Measurements from ENCODE around the gene DIPK1C.

The DIPK1C gene

GRCh38 chr18:74402806-74403433 is 54.2 kb downstream of the DIPK1C start:
- H3K36me3 ChIP-seq (ENCODE audit: control insufficient read depth, insufficient read depth, low read length): no peaks in the 10 kb centered on the region
- H3K9ac ChIP-seq: no peak overlapping the region
- H3K4me1 ChIP-seq: no peaks in the 10 kb centered on the region
- no peak for TF ChIP-seq CTCF (IDR thresholded peaks at IDR 0.05)
- no peak overlapping the region for H3K27ac ChIP-seq
- no peak overlapping the region for H2AFZ ChIP-seq
- no peaks in the 10 kb centered on the region for H3K79me2 ChIP-seq
- no peak overlapping the region for H3K4me3 ChIP-seq (ENCODE audit: low read depth, low read length)
- H3K9me3 ChIP-seq (ENCODE audit: control insufficient read depth, low read length): no peaks in the 10 kb centered on the region
- H3K4me2 ChIP-seq (ENCODE audit: low read length): no peak overlapping the region
- no peaks in the 10 kb centered on the region for H3K27me3 ChIP-seq (ENCODE audit: control insufficient read depth, insufficient read depth, low read length)

- Histone ChIP-seq H3K27me3 (ENCODE audit: control insufficient read depth, insufficient read depth, low read length) (no peaks in the 10 kb centered on the region), H3K4me2 (ENCODE audit: low read length) (no peak overlapping the region), H3K9me3 (ENCODE audit: control insufficient read depth, low read length) (no peaks in the 10 kb centered on the region), H3K9ac (no peak overlapping the region), H3K27ac (no peak overlapping the region), H2AFZ (no peak overlapping the region), H3K79me2 (no peaks in the 10 kb centered on the region), H3K36me3 (ENCODE audit: control insufficient read depth, insufficient read depth, low read length) (no peaks in the 10 kb centered on the region), H3K4me3 (ENCODE audit: low read depth, low read length) (no peak overlapping the region), H3K4me1 (no peaks in the 10 kb centered on the region)
- no peak for TF ChIP-seq CTCF (IDR thresholded peaks at IDR 0.05)
These were observed 56.3 kb downstream of the DIPK1C start for GRCh38 chr18:74400813-74401212.

GRCh38 chr18:74399091-74399887 is 57.8 kb downstream of the DIPK1C start:
- no peak overlapping the region for H3K4me3 ChIP-seq (ENCODE audit: low read depth, low read length)
- no peaks in the 10 kb centered on the region for H3K27me3 ChIP-seq (ENCODE audit: control insufficient read depth, insufficient read depth, low read length)
- H2AFZ ChIP-seq: no peak overlapping the region
- H3K9me3 ChIP-seq (ENCODE audit: control insufficient read depth, low read length): no peaks in the 10 kb centered on the region
- H3K27ac ChIP-seq: no peak overlapping the region
- no peaks in the 10 kb centered on the region for H3K79me2 ChIP-seq
- no peak overlapping the region for H3K9ac ChIP-seq
- H3K36me3 ChIP-seq (ENCODE audit: control insufficient read depth, insufficient read depth, low read length): no peaks in the 10 kb centered on the region
- no peaks in the 10 kb centered on the region for H3K4me1 ChIP-seq
- no peak overlapping the region for H3K4me2 ChIP-seq (ENCODE audit: low read length)
- no peak for TF ChIP-seq CTCF (IDR thresholded peaks at IDR 0.05)

- no peaks in the 10 kb centered on the region for H3K4me1 ChIP-seq
- H3K79me2 ChIP-seq: no peaks in the 10 kb centered on the region
- no peaks in the 10 kb centered on the region for H3K9me3 ChIP-seq (ENCODE audit: control insufficient read depth, low read length)
- TF ChIP-seq CTCF (IDR thresholded peaks at IDR 0.05): no peak
- H3K4me2 ChIP-seq (ENCODE audit: low read length): no peak overlapping the region
- no peaks in the 10 kb centered on the region for H3K27me3 ChIP-seq (ENCODE audit: control insufficient read depth, insufficient read depth, low read length)
- H3K4me3 ChIP-seq (ENCODE audit: low read depth, low read length): no peak overlapping the region
- no peak overlapping the region for H3K9ac ChIP-seq
- no peak overlapping the region for H2AFZ ChIP-seq
- no peak overlapping the region for H3K27ac ChIP-seq
- H3K36me3 ChIP-seq (ENCODE audit: control insufficient read depth, insufficient read depth, low read length): no peaks in the 10 kb centered on the region
These were observed 59.5 kb downstream of the DIPK1C start for GRCh38 chr18:74397572-74397971.

Measured in parathyroid adenoma (tissue), 2 donors.